IMR-90 (cell line): ENCODE results near the gene PDGFC. TPM values are rescaled to one million over a fixed set of nuclear protein-coding genes. Genes with fewer than 3 reads are reported as not detected.

Experiments used
- ATAC-seq: fragments of 200-7000 bp; cut with Tn5 transposase; 2 replicates; pipeline ENCODE4 v1.9.1; 2020; ENCODE audit warnings: low read depth, mild to moderate bottlenecking, moderate library complexity
- BruUV-seq: library from RNA; stranded (reverse); fragments of 400-500 nt; replicated peaks from 2 replicates; lab custom pipeline; 2021; lab: Mats Ljungman, UMichigan
- CTCF ChIA-PET: fragments of 300-600 bp; formaldehyde crosslinking; extraction: SDS; loops from one replicate; lab custom pipeline; 2021; ENCODE audit warnings: antibody characterized with exemption; lab: Yijun Ruan, JAX
- POLR2A ChIA-PET: fragments of 300-600 bp; sonication (Branson Sonifier 250); formaldehyde crosslinking; loops from one replicate; lab custom pipeline; 2022; ENCODE audit warnings: antibody characterized with exemption; ENCODE audit not compliant: unreplicated experiment; lab: Charles Lee
- DNase-seq: peaks from one replicate; pipeline ENCODE4 v3.0.0; 2013
- H2AFZ ChIP-seq: replicated peaks from 2 replicates; pipeline ENCODE3; 2013; ENCODE audit warnings: low read length, mild to moderate bottlenecking; ENCODE audit not compliant: poor library complexity
- H2AK5ac ChIP-seq: 2 replicates; pipeline ENCODE4 v1.6.1; 2013; ENCODE audit warnings: low read depth, low read length, inconsistent platforms
- H2AK9ac ChIP-seq: replicated peaks from 2 replicates; pipeline ENCODE3; 2013; ENCODE audit warnings: mild to moderate bottlenecking, low read depth, low read length, moderate library complexity; ENCODE audit not compliant: poor library complexity
- H2BK120ac ChIP-seq: 2 replicates; pipeline ENCODE4 v1.6.1; 2013; ENCODE audit warnings: low read depth, low read length, inconsistent platforms
- H2BK15ac ChIP-seq: 3 replicates; pipeline ENCODE4 v1.6.1; 2013; ENCODE audit warnings: low read depth, low read length, inconsistent platforms
- H2BK20ac ChIP-seq: 2 replicates; pipeline ENCODE4 v1.6.1; 2013; ENCODE audit warnings: low read depth, mild to moderate bottlenecking, inconsistent platforms, low read length, moderate library complexity
- H2BK5ac ChIP-seq: 2 replicates; pipeline ENCODE4 v1.6.1; 2013; ENCODE audit warnings: mild to moderate bottlenecking, low read depth, low read length, inconsistent platforms; ENCODE audit not compliant: poor library complexity, severe bottlenecking
- H3K14ac ChIP-seq: replicated peaks from 2 replicates; pipeline ENCODE4 v1.6.1; 2013; ENCODE audit warnings: low read depth, low read length, inconsistent platforms
- H3K18ac ChIP-seq: 2 replicates; pipeline ENCODE4 v1.6.1; 2013; ENCODE audit warnings: low read depth, low read length, control low read depth
- H3K23ac ChIP-seq: 2 replicates; pipeline ENCODE4 v1.6.1; 2013; ENCODE audit warnings: low read depth, low read length, inconsistent platforms
- H3K27ac ChIP-seq: 2 replicates; pipeline ENCODE4 v1.5.1; 2013; ENCODE audit warnings: mild to moderate bottlenecking, control low read depth, low read length; ENCODE audit not compliant: insufficient read depth
- H3K27me3 ChIP-seq: 2 replicates; pipeline ENCODE4 v1.6.1; 2013; ENCODE audit warnings: low read length; ENCODE audit not compliant: control insufficient read depth, insufficient read depth
- H3K36me3 ChIP-seq: 2 replicates; pipeline ENCODE4 v1.6.1; 2013; ENCODE audit warnings: low read length, mixed read lengths; ENCODE audit not compliant: control insufficient read depth, insufficient read depth
- H3K4ac ChIP-seq: 2 replicates; pipeline ENCODE4 v1.6.1; 2013; ENCODE audit warnings: low read depth, low read length, inconsistent platforms
- H3K4me1 ChIP-seq: 2 replicates; pipeline ENCODE4 v1.6.1; 2013; ENCODE audit warnings: low read length, mixed read lengths; ENCODE audit not compliant: control insufficient read depth, insufficient read depth
- H3K4me2 ChIP-seq: 2 replicates; pipeline ENCODE4 v1.6.1; 2013; ENCODE audit warnings: low read depth, mild to moderate bottlenecking, control low read depth, low read length, moderate library complexity
- H3K4me3 ChIP-seq: 2 replicates; pipeline ENCODE4 v1.5.1; 2013; ENCODE audit warnings: low read depth, mild to moderate bottlenecking, control low read depth, low read length, moderate library complexity; ENCODE audit not compliant: insufficient read depth
- H3K56ac ChIP-seq: 2 replicates; pipeline ENCODE4 v1.6.1; 2013; ENCODE audit warnings: low read length, inconsistent platforms; ENCODE audit not compliant: insufficient read depth; ENCODE audit errors: extremely low read depth
- H3K79me1 ChIP-seq, 2 experiments: 2 replicates each; pipeline ENCODE4 v1.6.1; 2013; ENCODE audit warnings: low read length in 2 of 2, inconsistent platforms in 1 of 2, low read depth in 1 of 2
- H3K9ac ChIP-seq: 2 replicates; pipeline ENCODE4 v1.6.1; 2013; ENCODE audit warnings: low read depth, low read length, control low read depth
- H3K9me1 ChIP-seq: 2 replicates; pipeline ENCODE4 v1.6.1; 2013; ENCODE audit warnings: low read length, inconsistent platforms; ENCODE audit not compliant: insufficient read depth
- H3K9me3 ChIP-seq: 2 replicates; pipeline ENCODE4 v1.6.1; 2013; ENCODE audit warnings: low read length; ENCODE audit not compliant: control insufficient read depth, insufficient read depth
- H4K20me1 ChIP-seq: 2 replicates; pipeline ENCODE4 v1.6.1; 2013; ENCODE audit warnings: low read length, inconsistent platforms; ENCODE audit not compliant: insufficient read depth
- H4K5ac ChIP-seq: 2 replicates; pipeline ENCODE4 v1.6.1; 2013; ENCODE audit warnings: mild to moderate bottlenecking, low read depth, low read length, control low read depth
- H4K8ac ChIP-seq, 2 experiments: 2 replicates each; pipeline ENCODE4 v1.6.1; 2013; ENCODE audit warnings: low read depth in 2 of 2, low read length in 2 of 2, control low read depth in 1 of 2, inconsistent platforms in 1 of 2
- H4K91ac ChIP-seq: 2 replicates; pipeline ENCODE4 v1.6.1; 2013; ENCODE audit warnings: low read depth, low read length, inconsistent platforms; ENCODE audit not compliant: insufficient read depth
- BHLHE40 ChIP-seq: fragments of 150-350 bp; IDR thresholded peaks from 2 replicates; pipeline ENCODE4 v1.6.1; 2016; ENCODE audit warnings: mild to moderate bottlenecking, low read depth, low read length
- CHD1 ChIP-seq: IDR thresholded peaks from 2 replicates; pipeline ENCODE4 v1.6.1; 2012; ENCODE audit warnings: low read depth, low read length, improper control_type of control experiment
- FOS ChIP-seq: fragments of 150-350 bp; IDR thresholded peaks from 2 replicates; pipeline ENCODE4 v1.6.1; 2016; ENCODE audit warnings: low read depth, low read length
- MAFK ChIP-seq: IDR thresholded peaks from 2 replicates; pipeline ENCODE4 v1.6.1; 2012; ENCODE audit warnings: low read depth, low read length, improper control_type of control experiment
- MAZ ChIP-seq: IDR thresholded peaks from 2 replicates; pipeline ENCODE4 v1.6.1; 2012; ENCODE audit warnings: low read depth, mild to moderate bottlenecking, low read length, improper control_type of control experiment, moderate library complexity, borderline replicate concordance
- MXI1 ChIP-seq: IDR thresholded peaks from 2 replicates; pipeline ENCODE4 v1.6.1; 2012; ENCODE audit warnings: low read depth, mild to moderate bottlenecking, low read length, moderate library complexity, borderline replicate concordance
- NFE2L2 ChIP-seq: fragments of 150-350 bp; IDR thresholded peaks from 2 replicates; pipeline ENCODE4 v1.6.1; 2016; ENCODE audit warnings: low read depth, mild to moderate bottlenecking, low read length
- POLR2A ChIP-seq: IDR thresholded peaks from 2 replicates; pipeline ENCODE4 v1.6.1; 2012; ENCODE audit warnings: mild to moderate bottlenecking, low read depth, low read length
- RAD21 ChIP-seq: IDR thresholded peaks from 2 replicates; pipeline ENCODE4 v1.6.1; 2012; ENCODE audit warnings: low read length, improper control_type of control experiment
- RCOR1 ChIP-seq: IDR thresholded peaks from 2 replicates; pipeline ENCODE4 v1.6.1; 2012; ENCODE audit warnings: mild to moderate bottlenecking, low read length, improper control_type of control experiment; ENCODE audit not compliant: insufficient replicate concordance
- RFX5 ChIP-seq: IDR thresholded peaks from 2 replicates; pipeline ENCODE4 v1.8.0; 2012; ENCODE audit warnings: low read depth, mild to moderate bottlenecking, low read length, moderate library complexity
- SMC3 ChIP-seq: fragments of 150-350 bp; IDR thresholded peaks from 2 replicates; pipeline ENCODE4 v1.6.1; 2016; ENCODE audit warnings: low read depth, mild to moderate bottlenecking, antibody characterized with exemption, low read length, moderate library complexity
- WGBS, 2 experiments: methylation state at CpG; one replicate each; pipeline versions ENCODE4 v1.1.5 to v1.1.7; 2013; ENCODE audit warnings: missing lambda C conversion rate in 2 of 2; ENCODE audit not compliant: insufficient read length in 1 of 2; ENCODE audit errors: extremely low coverage in 2 of 2; 5-methylcytosine and 5-hydroxymethylcytosine counted together
- dilution Hi-C: fragments of 300-500 bp; cut with HindIII; formaldehyde crosslinking; loops from one replicate; pipeline ENCODE4 v1.14.3; 2018; ENCODE audit warnings: low sequenced_read_pairs; ENCODE audit not compliant: unreplicated experiment
- in situ Hi-C: fragments of 300-500 bp; cut with MboI; formaldehyde crosslinking; loops from 3 replicates; pipeline ENCODE4 v1.14.3; 2019; ENCODE audit warnings: low sequenced_read_pairs, inconsistent platforms, mixed read lengths
- intact Hi-C: fragments of 100-400 bp; cut with micrococcal nuclease; formaldehyde crosslinking; loops from 2 replicates; pipeline ENCODE4 v1.10.0; 2022
- polyA plus RNA-seq, 3 experiments: library from polyadenylated mRNA; depleted of rRNA; stranded (reverse); fragments of >200 nt; gene quantifications; 2 replicates each; pipeline ENCODE4 v1.2.3, GENCODE V29; 2012; ENCODE audit warnings: low replicate concordance in 1 of 3
- total RNA-seq: library from RNA; depleted of rRNA; stranded (reverse); fragments of >200 nt; gene quantifications from 2 replicates; pipeline ENCODE4 v1.2.3, GENCODE V29; 2012
- TF ChIP-seq, protein P1 (sequence below): conservative IDR thresholded peaks from 2 replicates; pipeline ENCODE4 v1.5.1; 2012; ENCODE audit warnings: mild to moderate bottlenecking, low read depth, low read length, improper control_type of control experiment
- TF ChIP-seq, protein P2 (sequence below): fragments of 150-350 bp; IDR thresholded peaks from 2 replicates; pipeline ENCODE4 v1.6.1; 2017; ENCODE audit warnings: mild to moderate bottlenecking, antibody characterized with exemption, low read length, low read depth

The PDGFC gene
- total and polyA plus RNA-seq, 2 of the 4 experiments (the other 2 are of a cell fraction) = 19.8 to 90.7 TPM

DNA sequence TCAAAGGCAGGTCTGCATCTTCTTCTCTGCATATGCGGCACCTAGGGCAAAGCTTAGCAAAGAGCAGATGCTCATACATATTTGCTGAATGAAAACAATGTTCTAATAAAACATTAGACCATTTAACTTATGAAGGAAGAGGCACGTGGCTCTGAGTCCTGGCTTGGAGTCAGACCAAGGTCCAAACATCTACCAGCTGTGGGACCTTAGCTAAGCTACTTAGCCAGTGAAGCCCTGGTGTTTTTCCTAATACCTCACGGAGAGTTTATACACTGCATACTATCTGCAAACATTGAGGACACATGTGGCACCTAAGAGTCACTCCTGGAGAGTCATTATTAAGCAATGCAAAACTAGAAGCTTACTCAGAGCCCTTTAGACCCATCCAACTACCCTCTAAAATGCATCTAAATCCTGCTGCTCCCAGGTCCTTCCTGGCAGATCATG is 9.0 kb downstream of the PDGFC start:
- POLR2A ChIA-PET = interaction anchor here (0.6 to 1.0 kb wide), 2 partner anchors 193 to 574 kb away, joined by 3 to 11 read pairs; no protein-coding TSS in a partner anchor
- dilution Hi-C loops (no loop called here), in situ Hi-C loops (loop anchor here (10.0 to 25.0 kb wide), 3 partner anchors 188 to 1000 kb away; partner anchors contain the start of gene CTSO), intact Hi-C loops (loop anchor here (1.0 to 10.0 kb wide), 3 partner anchors 14 to 1008 kb away; partner anchors contain the start of gene CTSO)
- Histone ChIP-seq H3K27ac (peak overlapping the region; percentile 92; the same call in 1 of the 2 replicates), H3K4ac (peak overlapping the region; percentile 92), H3K4me1 (peaks cover 19% of the 10 kb centered on the region), H2BK15ac (peak overlapping the region; percentile 54; the same call in 2 of the 3 replicates), H4K5ac (peak overlapping the region; percentile 74; the same call in 1 of the 2 replicates), H3K4me3 (no peak overlapping the region), H4K8ac (peak overlapping the region; percentile 14 to 83; a peak in 2 of 4 replicates), H3K27me3 (no peaks in the 10 kb centered on the region), H2AK9ac (no peak overlapping the region), H3K9ac (peak overlapping the region; percentile 32; the same call in 1 of the 2 replicates), H2AFZ (no peak overlapping the region), H2BK5ac (peak overlapping the region; percentile 85), H4K91ac (peak overlapping the region; percentile 93), H3K56ac (peak overlapping the region; percentile 56), H3K36me3 (no peaks in the 10 kb centered on the region), H3K4me2 (peak overlapping the region; percentile 47; the same call in 1 of the 2 replicates), H2AK5ac (peak overlapping the region; percentile 62), H3K14ac (peak overlapping the region; percentile 75; the same call in 1 of the 2 replicates), H3K23ac (peak overlapping the region; percentile 82), H3K18ac (peak overlapping the region; percentile 84), H3K79me1 (peaks cover 15 to 52% of the 10 kb centered on the region in 2 experiments), H4K20me1 (peaks cover 6% of the 10 kb centered on the region; the same call in 1 of the 2 replicates), H2BK120ac (peak overlapping the region; percentile 94), H3K9me1 (peaks cover 14% of the 10 kb centered on the region), H2BK20ac (peak overlapping the region; percentile 94), H3K9me3 (no peaks in the 10 kb centered on the region)
- peak; percentile 87 for ATAC-seq
- BruUV-seq = no TSS peak
- CTCF ChIA-PET = interaction anchor here (1.3 to 1.4 kb wide), 2 partner anchors 46 to 83 kb away, joined by 3 read pairs; no protein-coding TSS in a partner anchor
- peak; percentile 99 for DNase-seq
- no CpG with 5 or more reads among the region's 3 CpGs for WGBS, 2 experiments
- TF ChIP-seq, protein P1, sequence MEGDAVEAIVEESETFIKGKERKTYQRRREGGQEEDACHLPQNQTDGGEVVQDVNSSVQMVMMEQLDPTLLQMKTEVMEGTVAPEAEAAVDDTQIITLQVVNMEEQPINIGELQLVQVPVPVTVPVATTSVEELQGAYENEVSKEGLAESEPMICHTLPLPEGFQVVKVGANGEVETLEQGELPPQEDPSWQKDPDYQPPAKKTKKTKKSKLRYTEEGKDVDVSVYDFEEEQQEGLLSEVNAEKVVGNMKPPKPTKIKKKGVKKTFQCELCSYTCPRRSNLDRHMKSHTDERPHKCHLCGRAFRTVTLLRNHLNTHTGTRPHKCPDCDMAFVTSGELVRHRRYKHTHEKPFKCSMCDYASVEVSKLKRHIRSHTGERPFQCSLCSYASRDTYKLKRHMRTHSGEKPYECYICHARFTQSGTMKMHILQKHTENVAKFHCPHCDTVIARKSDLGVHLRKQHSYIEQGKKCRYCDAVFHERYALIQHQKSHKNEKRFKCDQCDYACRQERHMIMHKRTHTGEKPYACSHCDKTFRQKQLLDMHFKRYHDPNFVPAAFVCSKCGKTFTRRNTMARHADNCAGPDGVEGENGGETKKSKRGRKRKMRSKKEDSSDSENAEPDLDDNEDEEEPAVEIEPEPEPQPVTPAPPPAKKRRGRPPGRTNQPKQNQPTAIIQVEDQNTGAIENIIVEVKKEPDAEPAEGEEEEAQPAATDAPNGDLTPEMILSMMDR = no peak
- TF ChIP-seq POLR2A = no peak
- no peak for TF ChIP-seq SMC3
- TF ChIP-seq MXI1 = peak; percentile 84; the same call in 1 of the 2 replicates
- TF ChIP-seq RAD21 = no peak
- TF ChIP-seq RCOR1 = no peak
- TF ChIP-seq RFX5 = no peak
- no peak for TF ChIP-seq CHD1
- TF ChIP-seq MAFK = no peak
- peak; percentile 85 for TF ChIP-seq BHLHE40
- peak; percentile 56; the same call in 1 of the 2 replicates for TF ChIP-seq FOS
- TF ChIP-seq NFE2L2 = no peak
- TF ChIP-seq, protein P2, sequence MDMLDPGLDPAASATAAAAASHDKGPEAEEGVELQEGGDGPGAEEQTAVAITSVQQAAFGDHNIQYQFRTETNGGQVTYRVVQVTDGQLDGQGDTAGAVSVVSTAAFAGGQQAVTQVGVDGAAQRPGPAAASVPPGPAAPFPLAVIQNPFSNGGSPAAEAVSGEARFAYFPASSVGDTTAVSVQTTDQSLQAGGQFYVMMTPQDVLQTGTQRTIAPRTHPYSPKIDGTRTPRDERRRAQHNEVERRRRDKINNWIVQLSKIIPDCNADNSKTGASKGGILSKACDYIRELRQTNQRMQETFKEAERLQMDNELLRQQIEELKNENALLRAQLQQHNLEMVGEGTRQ = peak; percentile 80; the same call in 1 of the 2 replicates
- no peak for TF ChIP-seq MAZ
